RWPE1 (cell line): ENCODE data around the gene PRR33.

Experiments used
- CTCF ChIA-PET: fragments of 350-600 bp; sonication (Branson Sonifier 250); formaldehyde crosslinking; extraction: SDS; loops from one replicate; lab custom pipeline; 2021; lab: Yijun Ruan, JAX
- POLR2A ChIA-PET: fragments of 400-600 bp; formaldehyde crosslinking; extraction: SDS; loops from one replicate; lab custom pipeline; 2020; ENCODE audit warnings: antibody characterized with exemption; ENCODE audit not compliant: low non-redundant PET; lab: Yijun Ruan, JAX
- DNase-seq: peaks from one replicate; pipeline ENCODE4 v3.0.0; 2012; ENCODE audit warnings: low spot score
- H3K27ac ChIP-seq: fragments of 450-650 bp; 2 replicates; pipeline ENCODE4 v1.5.1; 2017
- CTCF ChIP-seq: fragments of 450-650 bp; conservative IDR thresholded peaks from 2 replicates; pipeline ENCODE4 v1.5.1; 2017; ENCODE audit warnings: low read depth, mild to moderate bottlenecking

PRR33 gene

DNA sequence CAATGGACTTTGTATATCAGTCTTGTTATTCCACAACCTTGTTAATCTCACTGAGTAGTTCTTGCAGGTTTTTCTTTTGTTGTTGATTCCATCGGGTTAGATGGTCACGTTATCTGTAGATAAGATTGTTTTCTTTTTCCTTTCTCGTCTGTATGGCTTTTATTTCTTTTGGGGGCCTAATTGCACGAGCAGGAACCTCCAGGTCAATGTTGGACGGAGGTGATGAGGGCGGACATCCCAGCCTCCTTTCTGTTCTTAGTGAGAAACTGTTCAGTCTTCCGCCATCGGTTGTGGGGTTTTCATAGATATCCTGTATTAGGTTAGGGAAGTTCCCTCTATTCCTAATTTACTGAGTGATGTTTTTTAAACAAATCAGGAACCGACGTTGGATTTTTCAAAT, 4.8 kb upstream of the PRR33 start:
- CTCF ChIA-PET = no interaction called here
- no peak for TF ChIP-seq CTCF
- no peak overlapping the region for H3K27ac ChIP-seq
- DNase-seq = no peak
- POLR2A ChIA-PET = interaction anchor here (0.7 kb wide), 1 partner anchor 38 kb away, joined by 3 read pairs; no protein-coding TSS in a partner anchor

GRCh38 chr11:1894759-1895158, 3.1 kb upstream of the PRR33 start:
- no peak overlapping the region for H3K27ac ChIP-seq
- DNase-seq = no peak
- TF ChIP-seq CTCF = no peak
- ChIA-PET CTCF (no interaction called here), POLR2A (no interaction called here)

DNA sequence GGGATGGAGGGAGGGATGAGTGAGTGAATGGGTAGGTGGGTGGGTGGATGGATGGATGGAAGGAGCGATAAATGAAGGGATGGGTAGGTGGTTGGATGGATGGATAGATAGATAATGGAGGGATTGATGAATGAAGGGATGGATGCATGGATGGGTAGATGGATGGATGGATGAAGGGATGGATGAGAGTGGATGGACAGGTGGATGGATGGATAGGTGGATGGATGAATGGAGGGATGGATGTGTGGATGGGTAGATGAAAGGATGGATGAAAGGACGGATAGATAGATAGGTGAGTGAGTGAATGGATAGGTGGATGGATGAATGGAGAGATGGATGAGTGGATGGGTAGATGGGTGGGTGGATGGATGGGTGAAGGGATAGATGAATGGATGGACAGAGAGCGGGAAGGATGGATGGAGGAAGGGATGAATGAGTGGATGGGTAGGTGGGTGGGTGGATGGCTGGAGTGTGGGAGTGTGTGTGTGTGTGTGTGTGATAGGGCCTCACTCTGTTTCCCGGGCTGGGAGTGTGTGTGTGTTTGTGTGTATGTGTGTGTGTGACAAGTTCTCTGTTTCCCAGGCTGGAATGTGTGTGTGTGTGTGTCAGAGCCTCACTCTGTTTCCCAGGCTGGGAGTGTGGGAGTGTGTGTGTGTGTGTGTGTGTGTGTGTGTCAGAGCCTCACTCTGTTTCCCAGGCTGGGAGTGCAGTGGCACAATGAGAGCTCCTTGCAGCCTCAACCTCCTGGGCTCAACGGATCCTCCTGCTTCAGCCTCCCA, 2.1 kb upstream of the PRR33 start:
- no peak for TF ChIP-seq CTCF
- ChIA-PET CTCF (no interaction called here), POLR2A (no interaction called here)
- no peak overlapping the region for H3K27ac ChIP-seq
- no peak for DNase-seq

DNA sequence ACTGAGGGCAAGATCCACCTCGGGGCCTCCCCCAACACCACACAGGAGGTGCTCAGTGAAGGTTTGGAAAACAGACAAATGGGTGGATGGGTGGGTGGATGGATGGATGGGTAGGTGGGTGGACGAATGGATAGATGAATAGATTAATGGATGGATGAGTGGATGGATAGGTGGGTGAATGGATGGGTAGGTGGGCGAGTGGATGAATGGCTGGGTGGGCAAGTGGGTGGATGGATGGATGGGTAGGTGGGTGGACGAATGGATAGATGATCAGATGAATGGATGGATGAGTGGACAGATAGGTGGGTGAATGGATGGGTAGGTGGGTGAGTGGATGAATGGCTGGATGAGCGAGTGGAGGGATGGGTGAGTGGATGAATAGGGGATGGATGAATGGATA, 863 bp upstream of the PRR33 start:
- TF ChIP-seq CTCF = no peak
- CTCF ChIA-PET = no interaction called here
- H3K27ac ChIP-seq = peak overlapping the region; percentile 72
- no peak for DNase-seq
- POLR2A ChIA-PET = no interaction called here

DNA sequence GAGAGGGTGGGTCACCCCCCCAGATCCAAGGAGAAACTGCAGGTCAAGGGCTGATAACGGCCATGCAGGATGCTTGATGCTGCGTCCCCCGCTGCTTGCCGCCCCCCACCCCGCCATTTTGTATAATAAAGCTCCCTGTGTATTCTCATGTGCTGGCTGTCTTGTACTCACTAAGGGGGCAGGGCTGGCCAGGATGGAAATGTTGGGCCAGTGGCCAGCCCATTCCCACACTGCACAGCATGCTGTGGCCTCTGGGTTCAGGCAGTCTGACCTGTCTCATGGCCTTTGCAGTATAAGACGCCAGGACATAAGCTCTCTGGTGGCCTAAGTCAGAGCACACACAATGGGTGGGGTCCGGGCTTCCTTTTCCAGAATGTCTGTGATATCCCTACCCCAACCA, 421 bp upstream of the PRR33 start:
- CTCF ChIA-PET = interaction anchor here (0.5 to 1.8 kb wide), 2 partner anchors 10 to 55 kb away, joined by 5 to 6 read pairs; no protein-coding TSS in a partner anchor
- POLR2A ChIA-PET = no interaction called here
- peak overlapping the region; percentile 72 for H3K27ac ChIP-seq
- DNase-seq = no peak
- no peak for TF ChIP-seq CTCF

DNA sequence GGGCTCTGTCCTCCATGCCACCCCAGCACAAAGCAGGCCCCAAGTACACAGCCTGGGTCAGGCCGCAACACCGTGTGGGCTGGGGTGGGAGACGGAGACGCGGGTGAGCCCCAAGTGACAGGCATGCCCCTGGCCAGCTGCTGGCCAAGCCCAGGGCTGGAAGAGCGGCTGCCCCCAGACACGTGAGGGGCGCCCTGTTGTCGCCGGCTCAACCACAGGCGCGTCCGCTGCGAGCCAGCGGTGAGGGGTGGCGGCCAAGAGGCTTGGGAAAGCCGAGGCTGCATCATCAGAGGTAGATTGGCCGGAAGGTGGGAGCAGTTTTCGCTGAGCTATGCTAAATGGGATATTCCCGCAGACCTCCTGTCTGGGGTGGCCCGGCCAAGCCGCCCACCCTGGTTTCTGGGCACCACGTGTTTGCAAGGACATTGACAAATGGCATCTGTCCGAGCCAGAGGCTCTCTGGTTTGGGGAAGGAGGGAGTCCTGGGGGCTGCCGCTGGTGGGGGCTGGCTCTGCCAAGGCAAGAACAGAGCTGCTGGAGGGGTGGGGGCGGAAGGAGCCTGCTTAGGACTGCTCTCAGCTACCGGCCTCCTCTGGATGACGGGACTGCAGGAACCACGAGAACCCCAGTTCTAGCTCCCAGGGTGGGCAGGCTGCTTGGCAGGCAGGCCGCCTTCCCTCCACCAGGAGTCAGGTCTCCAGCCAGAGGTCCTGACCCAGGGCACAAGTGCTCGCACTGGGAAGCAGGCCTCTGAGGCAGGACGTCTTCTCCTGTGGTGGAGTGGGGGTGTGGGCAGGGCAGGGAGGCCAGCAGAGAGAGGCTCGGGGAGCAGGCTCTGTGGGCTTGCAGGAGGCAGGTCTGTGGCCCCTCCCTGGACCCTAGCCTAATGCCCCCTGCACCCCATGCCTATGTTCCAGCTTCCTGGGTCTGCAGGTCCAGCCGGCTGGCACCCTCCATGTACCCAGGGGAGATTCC, 552 bp downstream of the PRR33 start:
- POLR2A ChIA-PET = no interaction called here
- CTCF ChIA-PET = interaction anchor here (0.8 to 1.8 kb wide), 2 partner anchors 9 to 26 kb away, joined by 3 to 5 read pairs; no protein-coding TSS in a partner anchor

More for the DNA sequence above, 552 bp downstream of the PRR33 start:
- peak overlapping the region; percentile 72 for H3K27ac ChIP-seq
- no peak for TF ChIP-seq CTCF
- no peak for DNase-seq
